ENCODE data around the gene G6PC3.
A peak's percentile ranks its signal among the peaks of the same experiment; 100 is the strongest.

DNA sequence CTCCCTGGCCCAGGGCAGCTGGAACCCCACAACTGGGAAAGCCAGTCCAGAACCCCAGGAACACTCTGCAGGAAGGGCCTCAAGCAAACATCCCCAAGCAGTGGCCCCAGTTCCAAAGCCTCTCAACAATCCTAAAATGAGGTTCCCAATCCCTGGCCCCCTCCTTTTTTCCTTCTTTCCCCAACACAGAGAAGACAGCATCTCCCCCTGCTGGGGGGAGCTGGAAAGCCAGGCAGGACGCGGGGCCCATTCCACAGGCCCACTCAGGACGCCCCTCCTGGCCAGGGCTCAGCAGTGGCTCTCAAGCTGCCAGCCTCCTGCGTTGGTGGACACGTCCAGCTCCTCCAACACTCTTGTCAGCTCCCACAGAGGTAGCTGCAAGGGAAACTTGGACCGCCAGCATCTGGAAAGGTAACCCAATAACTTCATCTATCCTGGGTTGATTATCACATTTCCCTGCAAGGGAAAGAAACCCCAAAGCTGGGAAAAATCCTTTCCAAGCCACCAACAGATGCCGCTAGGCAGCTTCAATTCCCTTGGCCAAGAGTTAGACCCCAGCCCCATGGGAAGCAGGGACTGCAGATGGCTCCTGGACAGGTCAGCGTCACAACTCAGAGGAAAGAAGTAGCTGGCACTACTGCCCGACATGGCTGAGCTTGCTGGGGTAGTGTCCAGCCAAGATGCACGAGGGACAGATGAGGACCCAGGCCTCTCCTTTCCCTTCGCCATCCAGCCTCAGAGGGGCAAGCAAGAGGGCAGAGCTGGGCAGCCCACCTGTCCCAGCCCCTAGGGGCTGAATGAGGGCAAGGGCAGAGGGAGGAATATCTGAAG, 45.3 kb downstream of the G6PC3 start:
- TF ChIP-seq, protein P1, sequence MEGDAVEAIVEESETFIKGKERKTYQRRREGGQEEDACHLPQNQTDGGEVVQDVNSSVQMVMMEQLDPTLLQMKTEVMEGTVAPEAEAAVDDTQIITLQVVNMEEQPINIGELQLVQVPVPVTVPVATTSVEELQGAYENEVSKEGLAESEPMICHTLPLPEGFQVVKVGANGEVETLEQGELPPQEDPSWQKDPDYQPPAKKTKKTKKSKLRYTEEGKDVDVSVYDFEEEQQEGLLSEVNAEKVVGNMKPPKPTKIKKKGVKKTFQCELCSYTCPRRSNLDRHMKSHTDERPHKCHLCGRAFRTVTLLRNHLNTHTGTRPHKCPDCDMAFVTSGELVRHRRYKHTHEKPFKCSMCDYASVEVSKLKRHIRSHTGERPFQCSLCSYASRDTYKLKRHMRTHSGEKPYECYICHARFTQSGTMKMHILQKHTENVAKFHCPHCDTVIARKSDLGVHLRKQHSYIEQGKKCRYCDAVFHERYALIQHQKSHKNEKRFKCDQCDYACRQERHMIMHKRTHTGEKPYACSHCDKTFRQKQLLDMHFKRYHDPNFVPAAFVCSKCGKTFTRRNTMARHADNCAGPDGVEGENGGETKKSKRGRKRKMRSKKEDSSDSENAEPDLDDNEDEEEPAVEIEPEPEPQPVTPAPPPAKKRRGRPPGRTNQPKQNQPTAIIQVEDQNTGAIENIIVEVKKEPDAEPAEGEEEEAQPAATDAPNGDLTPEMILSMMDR (IDR thresholded peaks at IDR 0.05) = peak; percentile 47 to 74 (median 60)
- no peak for TF ChIP-seq POLR2A (IDR thresholded peaks at IDR 0.05)
